ENCODE measurements around the gene SERP1. TPM values are rescaled to one million over a fixed set of nuclear protein-coding genes. Genes with fewer than 3 reads are reported as not detected.

Gene SERP1
- total RNA-seq, 1 experiment from 2014 or later = 91.7 TPM

DNA sequence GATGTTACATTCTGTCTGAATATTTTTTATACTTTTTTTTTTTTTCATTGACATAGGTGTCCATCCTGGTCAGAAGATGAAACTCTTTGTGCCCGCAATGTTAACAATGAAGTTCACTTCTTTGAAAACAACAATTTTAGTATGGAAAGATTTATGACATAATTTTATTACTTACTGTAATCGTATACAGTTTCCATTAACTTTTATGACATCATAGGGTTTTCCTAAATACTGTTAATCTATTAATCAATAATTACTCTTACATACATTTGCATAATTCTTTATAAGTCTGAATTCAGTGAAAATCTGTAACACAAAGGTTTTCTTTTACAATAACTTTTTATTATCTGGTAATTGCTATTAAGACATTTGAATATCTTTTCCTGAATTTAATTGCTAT is 17.9 kb upstream of the SERP1 start:
- H3K4me3 ChIP-seq (ENCODE audit: low read depth, low read length, poor library complexity, severe bottlenecking) = no peak overlapping the region
- H3K27me3 ChIP-seq (replicated peaks; ENCODE audit: insufficient read depth, low read depth, low read length, poor library complexity) = no peaks in the 10 kb centered on the region
- no peak overlapping the region for H3K27ac ChIP-seq (ENCODE audit: low read depth, low read length, poor library complexity, severe bottlenecking)
- TF ChIP-seq EZH2 (IDR thresholded peaks at IDR 0.05; ENCODE audit: borderline replicate concordance, low read depth, low read length, poor library complexity, severe bottlenecking) = no peak
- TF ChIP-seq, protein P1, sequence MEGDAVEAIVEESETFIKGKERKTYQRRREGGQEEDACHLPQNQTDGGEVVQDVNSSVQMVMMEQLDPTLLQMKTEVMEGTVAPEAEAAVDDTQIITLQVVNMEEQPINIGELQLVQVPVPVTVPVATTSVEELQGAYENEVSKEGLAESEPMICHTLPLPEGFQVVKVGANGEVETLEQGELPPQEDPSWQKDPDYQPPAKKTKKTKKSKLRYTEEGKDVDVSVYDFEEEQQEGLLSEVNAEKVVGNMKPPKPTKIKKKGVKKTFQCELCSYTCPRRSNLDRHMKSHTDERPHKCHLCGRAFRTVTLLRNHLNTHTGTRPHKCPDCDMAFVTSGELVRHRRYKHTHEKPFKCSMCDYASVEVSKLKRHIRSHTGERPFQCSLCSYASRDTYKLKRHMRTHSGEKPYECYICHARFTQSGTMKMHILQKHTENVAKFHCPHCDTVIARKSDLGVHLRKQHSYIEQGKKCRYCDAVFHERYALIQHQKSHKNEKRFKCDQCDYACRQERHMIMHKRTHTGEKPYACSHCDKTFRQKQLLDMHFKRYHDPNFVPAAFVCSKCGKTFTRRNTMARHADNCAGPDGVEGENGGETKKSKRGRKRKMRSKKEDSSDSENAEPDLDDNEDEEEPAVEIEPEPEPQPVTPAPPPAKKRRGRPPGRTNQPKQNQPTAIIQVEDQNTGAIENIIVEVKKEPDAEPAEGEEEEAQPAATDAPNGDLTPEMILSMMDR (conservative IDR thresholded peaks at IDR 0.05; ENCODE audit: low read depth, low read length) = no peak
- peaks cover 38% of the 10 kb centered on the region for H3K36me3 ChIP-seq (ENCODE audit: insufficient read depth, low read length, poor library complexity, severe bottlenecking)
- BruUV-seq (replicated peaks) = no TSS peak
- intact Hi-C loops (cut with micrococcal nuclease; ENCODE audit: unreplicated experiment) = no loop called here
- H3K9me3 ChIP-seq (ENCODE audit: low read depth, low read length, poor library complexity, severe bottlenecking) = no peaks in the 10 kb centered on the region
- CTCF ChIA-PET = no interaction called here
- no peak for DNase-seq (ENCODE audit: low spot score)
- POLR2A ChIA-PET (ENCODE audit: low non-redundant PET) = no interaction called here
- H3K4me1 ChIP-seq (ENCODE audit: insufficient read depth, low read length, poor library complexity, severe bottlenecking) = no peaks in the 10 kb centered on the region

DNA sequence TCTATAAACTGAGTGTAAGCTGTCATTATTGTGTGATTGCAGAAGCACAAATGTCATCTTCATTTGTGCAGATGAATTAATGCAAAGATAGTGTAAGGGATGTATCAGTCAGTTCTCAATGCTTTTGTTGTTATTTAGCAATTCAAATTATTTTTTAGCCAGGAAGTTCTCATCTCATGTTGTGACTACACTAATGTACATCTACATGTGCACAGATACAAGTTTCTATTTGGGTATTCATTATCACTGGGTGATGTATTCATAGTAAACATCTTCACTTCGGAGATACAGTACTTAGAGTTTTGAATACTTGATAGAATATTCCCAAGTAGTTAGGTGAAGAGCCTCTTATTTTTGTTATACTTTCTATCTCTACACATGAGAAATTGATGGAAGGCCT is 11.4 kb upstream of the SERP1 start:
- POLR2A ChIA-PET (ENCODE audit: low non-redundant PET) = no interaction called here
- intact Hi-C loops (cut with micrococcal nuclease; ENCODE audit: unreplicated experiment) = no loop called here

DNA sequence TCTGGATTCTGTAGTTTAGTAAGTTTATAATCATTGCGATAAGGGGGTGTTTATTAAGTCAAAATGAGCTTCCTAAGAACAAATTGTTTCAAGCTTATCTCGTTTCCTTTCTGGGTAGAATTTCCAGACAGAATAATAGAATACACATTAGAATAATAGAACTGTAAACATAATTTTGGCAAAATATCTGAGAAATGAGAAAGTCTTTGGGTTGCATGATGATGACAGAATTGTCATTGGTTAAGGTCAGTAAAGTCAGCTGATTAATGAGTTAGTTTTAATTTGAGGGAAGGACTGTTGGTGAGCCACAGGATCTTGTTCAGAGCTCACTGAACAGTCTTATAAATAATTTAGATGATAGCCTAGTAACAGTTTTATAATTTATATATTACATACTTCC is 10.5 kb upstream of the SERP1 start:
- Histone ChIP-seq H3K27ac (ENCODE audit: low read depth, low read length, poor library complexity, severe bottlenecking) (no peak overlapping the region), H3K4me1 (ENCODE audit: insufficient read depth, low read length, poor library complexity, severe bottlenecking) (no peaks in the 10 kb centered on the region), H3K4me3 (ENCODE audit: low read depth, low read length, poor library complexity, severe bottlenecking) (no peak overlapping the region), H3K27me3 (replicated peaks; ENCODE audit: insufficient read depth, low read depth, low read length, poor library complexity) (no peaks in the 10 kb centered on the region), H3K9me3 (ENCODE audit: low read depth, low read length, poor library complexity, severe bottlenecking) (no peaks in the 10 kb centered on the region), H3K36me3 (ENCODE audit: insufficient read depth, low read length, poor library complexity, severe bottlenecking) (peaks cover 53% of the 10 kb centered on the region)
- ChIA-PET POLR2A (ENCODE audit: low non-redundant PET) (no interaction called here), CTCF (no interaction called here)
- intact Hi-C loops (cut with micrococcal nuclease; ENCODE audit: unreplicated experiment) = no loop called here
- TF ChIP-seq, protein P1 (conservative IDR thresholded peaks at IDR 0.05; ENCODE audit: low read depth, low read length) = no peak
- no peak for TF ChIP-seq EZH2 (IDR thresholded peaks at IDR 0.05; ENCODE audit: borderline replicate concordance, low read depth, low read length, poor library complexity, severe bottlenecking)
- no peak for DNase-seq (ENCODE audit: low spot score)
- BruUV-seq (replicated peaks) = no TSS peak

More for the DNA sequence above, 11.4 kb upstream of the SERP1 start:
- TF ChIP-seq EZH2 (IDR thresholded peaks at IDR 0.05; ENCODE audit: borderline replicate concordance, low read depth, low read length, poor library complexity, severe bottlenecking) = no peak
- TF ChIP-seq, protein P1 (conservative IDR thresholded peaks at IDR 0.05; ENCODE audit: low read depth, low read length) = no peak
- H3K27me3 ChIP-seq (replicated peaks; ENCODE audit: insufficient read depth, low read depth, low read length, poor library complexity) = no peaks in the 10 kb centered on the region
- DNase-seq (ENCODE audit: low spot score) = no peak
- CTCF ChIA-PET = no interaction called here
- H3K4me1 ChIP-seq (ENCODE audit: insufficient read depth, low read length, poor library complexity, severe bottlenecking) = no peaks in the 10 kb centered on the region
- BruUV-seq (replicated peaks) = no TSS peak
- no peak overlapping the region for H3K4me3 ChIP-seq (ENCODE audit: low read depth, low read length, poor library complexity, severe bottlenecking)
- no peaks in the 10 kb centered on the region for H3K9me3 ChIP-seq (ENCODE audit: low read depth, low read length, poor library complexity, severe bottlenecking)
- no peak overlapping the region for H3K27ac ChIP-seq (ENCODE audit: low read depth, low read length, poor library complexity, severe bottlenecking)
- H3K36me3 ChIP-seq (ENCODE audit: insufficient read depth, low read length, poor library complexity, severe bottlenecking) = peaks cover 49% of the 10 kb centered on the region
